Lower leg skin (tissue), 4 donors: Measurements from ENCODE around the gene NDUFAF8. TPM values are rescaled to one million over a fixed set of nuclear protein-coding genes. Genes with fewer than 3 reads are reported as not detected.
"Not testable (repeated sequence)": the region's sequence is repeated elsewhere in the genome, so short reads cannot be mapped to it uniquely, and the experiment has no call there.

Experiments used
- DNase-seq, 2 donors: peaks; one replicate each; pipeline ENCODE4 v3.0.0-alpha.2; 2019; ENCODE audit warnings: low spot score in 2 of 2
- H3K4me3 ChIP-seq: fragments of 200-600 bp; sonication (generic); 2 replicates; pipeline ENCODE4 v1.5.1; 2017; ENCODE audit warnings: mild to moderate bottlenecking, low read depth; ENCODE audit not compliant: poor library complexity, severe bottlenecking
- CTCF ChIP-seq, 3 donors: fragments of 450-650 bp; IDR thresholded peaks; one replicate each; pipeline ENCODE4 v1.5.1; 2016; ENCODE audit warnings: antibody characterized with exemption in 3 of 3, mild to moderate bottlenecking in 3 of 3, moderate library complexity in 2 of 3
- POLR2A ChIP-seq, 2 donors: fragments of 450-650 bp; IDR thresholded peaks; one replicate each; pipeline ENCODE4 v1.6.1; 2016 to 2017; ENCODE audit warnings: antibody characterized with exemption in 2 of 2, mild to moderate bottlenecking in 1 of 2, moderate library complexity in 1 of 2
- WGBS, 2 donors: methylation state at CpG; one replicate each; pipeline ENCODE4 v1.1.5; 2018; 5-methylcytosine and 5-hydroxymethylcytosine counted together
- intact Hi-C: fragments of 100-400 bp; cut with DNase I; formaldehyde crosslinking; loops from one replicate; pipeline ENCODE4 v1.15.0; 2023; ENCODE audit warnings: low total_unique reads
- total RNA-seq, 4 donors: library from RNA; depleted of rRNA; stranded (reverse); fragments of >200 nt; gene quantifications; one replicate each; pipeline ENCODE4 v1.1.0, GENCODE V29; 2016

The NDUFAF8 gene
- total RNA-seq, 4 donors from 2014 or later, result 10.0 to 30.4 (median 15.9) TPM

GRCh38 chr17:81222620-81222905, 16.6 kb upstream of the NDUFAF8 start:
- DNase-seq, result no peak
- peak overlapping the region; percentile 55 for H3K4me3 ChIP-seq
- no peak for TF ChIP-seq CTCF (IDR thresholded peaks at IDR 0.05)
- TF ChIP-seq POLR2A (IDR thresholded peaks at IDR 0.05), result no peak
- 0% methylated on average over 1 to 30 of the region's 30 CpGs for WGBS, 2 donors
- intact Hi-C loops, result no loop called here

DNA sequence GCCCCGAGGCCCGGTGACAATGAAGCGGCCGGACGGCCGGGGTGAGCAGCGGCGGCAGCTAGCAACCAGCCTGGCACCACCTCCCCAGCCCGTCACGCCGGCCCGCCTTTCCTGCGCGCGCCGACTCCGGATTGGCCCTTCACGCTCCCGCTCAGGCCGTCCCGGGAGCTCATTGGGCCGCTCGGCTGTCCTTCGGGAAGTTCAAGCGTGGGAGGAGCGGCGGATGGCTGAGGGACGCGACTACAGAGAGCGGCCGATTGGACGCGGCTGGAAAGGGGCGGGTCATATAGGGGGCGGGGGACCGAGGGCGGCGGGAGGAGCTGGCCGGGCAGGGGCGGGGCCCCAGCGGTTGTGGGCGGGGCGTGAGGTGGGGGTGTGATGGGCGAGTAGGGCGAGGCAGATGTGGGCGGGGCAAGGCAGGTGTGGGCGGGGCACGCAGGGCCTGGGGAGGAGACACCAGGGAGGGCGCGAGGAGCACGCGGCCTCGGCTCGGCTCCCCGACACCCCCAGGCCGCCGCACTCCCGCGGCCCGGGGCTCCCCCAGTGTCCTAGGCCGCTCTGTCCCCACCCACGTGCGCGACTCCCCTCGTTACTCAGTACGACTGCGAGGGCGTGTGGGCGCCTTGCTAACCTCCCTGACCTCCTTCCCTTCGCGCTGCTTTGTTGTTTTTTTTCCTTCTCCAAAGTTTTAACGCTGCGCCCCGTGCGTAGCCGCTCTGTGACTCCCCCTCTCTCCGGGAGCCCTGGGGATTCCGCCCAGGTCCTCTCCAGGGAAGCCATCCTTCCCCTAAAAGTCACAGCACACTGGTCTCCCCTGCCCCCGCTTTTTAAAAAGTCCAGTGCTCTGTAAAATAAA, 16.0 kb upstream of the NDUFAF8 start, which contains the start of gene CEP131:
TSS of gene CEP131 (minus strand) at position 60 of the 856 bp plus-strand sequence. CDS start 2,909 bp downstream, outside the sequence.
- TF ChIP-seq POLR2A (IDR thresholded peaks at IDR 0.05), result no peak
- TF ChIP-seq CTCF (IDR thresholded peaks at IDR 0.05), result no peak
- H3K4me3 ChIP-seq, result peak within 1 kb of the TSS; percentile 55
- intact Hi-C loops, result no loop called here
- WGBS, 2 donors, result 3 to 4% methylated on average over 63 to 65 of the region's 79 CpGs
- peak; percentile 98 to 100 for DNase-seq

DNA sequence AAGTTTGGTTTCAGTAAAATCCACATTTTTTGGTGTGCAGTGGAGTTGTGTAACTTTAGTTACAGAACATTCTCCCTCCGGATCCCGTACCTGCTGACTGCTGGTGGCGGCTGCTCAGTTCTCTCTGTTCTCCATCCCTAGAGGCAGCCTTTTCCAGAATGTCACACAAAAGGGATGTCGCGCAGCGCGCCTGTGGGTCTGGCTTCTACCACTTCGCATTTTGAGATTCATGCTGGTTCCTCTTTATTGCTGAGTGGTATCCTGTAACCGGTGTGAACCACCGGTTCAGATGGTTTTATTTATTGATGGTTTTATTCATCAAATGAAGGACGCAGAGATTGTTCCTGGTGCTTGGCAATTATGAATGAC, 15.4 kb upstream of the NDUFAF8 start:
- DNase-seq, result no peak
- H3K4me3 ChIP-seq, result no peak overlapping the region
- intact Hi-C loops, result no loop called here
- TF ChIP-seq CTCF (IDR thresholded peaks at IDR 0.05) (no peak), POLR2A (IDR thresholded peaks at IDR 0.05) (no peak)
- 46 to 47% methylated on average over 11 of the region's 11 CpGs for WGBS, 2 donors

DNA sequence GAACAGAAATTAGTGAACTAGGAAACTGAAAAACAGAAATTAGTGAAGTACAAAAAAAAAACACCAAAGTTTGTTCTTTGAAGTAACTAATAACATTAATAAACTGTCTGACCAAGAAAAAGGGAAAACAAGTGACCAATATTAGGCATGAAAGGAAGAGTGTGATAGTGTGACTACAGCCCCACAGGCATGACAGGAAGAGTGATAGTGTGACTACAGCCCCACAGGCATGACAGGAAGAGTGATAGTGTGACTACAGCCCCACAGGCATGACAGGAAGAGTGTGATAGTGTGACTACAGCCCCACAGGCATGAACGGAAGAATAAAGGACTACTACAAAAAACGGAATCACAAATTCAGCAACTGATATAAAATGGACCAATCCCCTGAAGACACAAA, 11.5 kb upstream of the NDUFAF8 start:
- DNase-seq, intact Hi-C loops, H3K4me3 ChIP-seq: not testable (repeated sequence)
- 63 to 66% methylated on average over 2 of the region's 2 CpGs for WGBS, 2 donors

DNA sequence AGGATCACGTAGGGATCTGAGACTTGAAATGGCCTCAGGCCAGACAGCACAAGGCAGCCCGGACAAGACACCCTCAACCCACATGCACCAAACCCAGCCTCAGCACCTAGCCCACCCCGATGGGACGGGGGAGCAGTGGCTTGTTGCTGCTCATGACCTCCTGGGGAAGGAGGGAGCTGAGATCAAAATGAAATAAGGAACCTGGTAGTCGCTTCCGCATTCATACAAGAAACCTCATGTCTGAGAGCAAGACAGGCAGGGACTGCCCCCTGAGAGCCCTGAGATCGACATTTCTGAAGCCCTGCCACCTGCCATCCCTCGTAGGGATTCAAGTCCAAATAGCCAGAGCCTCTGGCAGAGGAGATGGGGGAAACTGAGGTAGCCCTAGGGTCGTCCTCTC, 10.7 kb upstream of the NDUFAF8 start:
- no peak for DNase-seq
- WGBS, 2 donors, result 68 to 84% methylated on average over 9 of the region's 9 CpGs
- intact Hi-C loops, result no loop called here
- no peak overlapping the region for H3K4me3 ChIP-seq
- no peak for TF ChIP-seq CTCF (IDR thresholded peaks at IDR 0.05)
- no peak for TF ChIP-seq POLR2A (IDR thresholded peaks at IDR 0.05)

- WGBS, 2 donors, result 86 to 87% methylated on average over 31 to 32 of the region's 32 CpGs
- no peak overlapping the region for H3K4me3 ChIP-seq
- no peak for TF ChIP-seq CTCF (IDR thresholded peaks at IDR 0.05)
- no peak for DNase-seq
- intact Hi-C loops, result no loop called here
These were observed 10.1 kb upstream of the NDUFAF8 start for GRCh38 chr17:81228834-81229665.
